Activated gamma-delta T cell treated with Interleukin-2 at 50 U/mL for 16 hours (primary cell): ENCODE results near the gene SLC25A29.
"Not testable (repeated sequence)": the region's sequence is repeated elsewhere in the genome, so short reads cannot be mapped to it uniquely, and the experiment has no call there.

Experiments
- DNase-seq: peaks from one replicate; pipeline ENCODE4 v3.0.0-alpha.2; 2020

SLC25A29 gene

DNA sequence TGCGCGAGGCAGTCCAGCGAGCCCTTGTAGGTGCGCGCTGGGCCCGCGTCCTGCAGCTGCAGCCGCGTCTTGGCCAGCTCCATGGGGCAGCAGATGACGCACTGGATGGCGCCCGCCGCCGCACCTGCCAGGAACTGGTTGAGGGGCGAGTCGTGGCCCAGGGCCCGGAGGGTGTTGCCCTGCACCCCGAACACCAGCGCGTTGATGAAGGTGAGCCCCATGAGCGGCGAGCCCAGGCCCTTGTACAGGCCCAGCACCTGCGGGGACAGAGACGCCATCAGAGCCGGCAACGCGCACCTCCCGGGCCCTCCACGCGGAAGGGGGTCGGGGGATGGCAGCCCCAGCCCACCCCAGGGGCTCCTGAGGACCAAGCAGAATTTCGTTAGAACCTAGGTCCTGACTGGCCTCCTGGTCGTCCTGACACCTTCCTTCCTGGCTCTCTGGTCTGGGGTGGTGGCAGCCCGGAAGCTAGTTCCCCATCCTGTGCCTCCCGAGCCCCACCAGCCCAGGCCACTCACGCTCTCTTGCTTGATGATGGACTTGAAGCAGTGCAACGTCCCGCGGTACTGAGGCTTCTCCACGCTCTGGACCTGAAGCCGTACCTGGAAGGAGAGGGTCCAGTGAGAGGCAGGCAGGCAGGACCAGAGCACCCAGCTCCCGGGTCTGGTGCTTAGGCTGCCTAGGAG, 13.3 kb downstream of the SLC25A29 start:
- DNase-seq: no peak

DNA sequence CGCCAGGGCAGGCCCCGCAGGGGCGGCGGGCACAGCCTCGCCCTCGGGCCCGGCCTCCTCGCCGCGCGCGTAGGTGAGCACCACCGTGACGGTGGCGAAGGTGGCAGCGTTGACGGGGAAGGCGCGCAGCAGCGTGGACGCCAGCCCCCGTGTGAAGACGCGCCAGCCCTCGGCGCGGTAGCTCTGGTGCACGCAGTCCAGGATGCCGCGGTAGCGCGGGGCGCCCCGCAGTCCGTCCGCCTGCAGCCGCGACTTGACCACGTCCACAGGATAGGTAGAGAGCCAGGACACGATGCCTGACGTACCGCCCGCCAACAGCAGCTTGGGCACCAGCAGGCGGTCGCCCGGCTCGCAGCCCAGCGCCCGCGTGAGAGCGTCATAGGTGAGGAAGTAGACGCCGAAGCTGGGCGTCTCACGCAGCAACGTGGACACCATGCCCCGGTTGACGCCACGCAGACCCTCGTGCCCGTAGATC, 13.9 kb downstream of the SLC25A29 start:
- no peak for DNase-seq

DNA sequence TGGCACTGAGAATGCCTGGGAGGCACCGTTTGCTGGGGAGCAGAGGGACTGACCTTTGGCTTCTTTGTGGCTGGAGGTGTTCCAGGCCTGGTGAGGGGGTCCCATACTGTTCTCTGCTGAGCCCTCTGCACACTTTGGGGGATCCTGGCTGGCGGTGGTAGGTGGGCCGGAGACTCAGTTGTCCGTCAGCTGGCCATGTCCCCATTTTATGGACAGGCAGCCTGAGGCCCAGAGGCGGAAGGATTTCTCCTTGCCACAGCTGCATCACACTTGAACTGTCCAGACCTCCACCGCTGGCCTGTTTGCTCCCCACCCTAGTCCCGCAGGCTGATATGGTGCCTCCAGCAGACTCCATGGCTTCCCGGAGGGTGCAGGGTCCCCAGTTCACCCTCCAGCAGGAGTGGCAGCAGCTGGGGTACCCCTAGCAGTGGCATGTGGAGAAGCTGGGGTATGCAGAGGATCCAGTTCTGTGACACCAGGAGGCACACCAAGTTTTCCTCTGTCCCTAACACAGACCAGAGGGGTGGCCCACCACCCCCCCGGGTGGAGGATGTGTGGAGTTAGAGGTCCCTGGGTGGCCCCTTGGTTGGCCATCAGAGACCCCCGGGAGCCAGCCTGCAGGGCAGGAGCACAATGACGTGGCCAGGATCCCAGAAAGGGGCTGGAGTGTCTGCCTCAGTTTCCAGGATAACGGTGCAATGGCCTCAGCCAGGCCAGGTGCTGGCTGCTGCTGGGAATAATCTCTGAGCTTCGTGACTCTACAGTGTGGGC, 14.8 kb downstream of the SLC25A29 start:
- DNase-seq: no peak

DNA sequence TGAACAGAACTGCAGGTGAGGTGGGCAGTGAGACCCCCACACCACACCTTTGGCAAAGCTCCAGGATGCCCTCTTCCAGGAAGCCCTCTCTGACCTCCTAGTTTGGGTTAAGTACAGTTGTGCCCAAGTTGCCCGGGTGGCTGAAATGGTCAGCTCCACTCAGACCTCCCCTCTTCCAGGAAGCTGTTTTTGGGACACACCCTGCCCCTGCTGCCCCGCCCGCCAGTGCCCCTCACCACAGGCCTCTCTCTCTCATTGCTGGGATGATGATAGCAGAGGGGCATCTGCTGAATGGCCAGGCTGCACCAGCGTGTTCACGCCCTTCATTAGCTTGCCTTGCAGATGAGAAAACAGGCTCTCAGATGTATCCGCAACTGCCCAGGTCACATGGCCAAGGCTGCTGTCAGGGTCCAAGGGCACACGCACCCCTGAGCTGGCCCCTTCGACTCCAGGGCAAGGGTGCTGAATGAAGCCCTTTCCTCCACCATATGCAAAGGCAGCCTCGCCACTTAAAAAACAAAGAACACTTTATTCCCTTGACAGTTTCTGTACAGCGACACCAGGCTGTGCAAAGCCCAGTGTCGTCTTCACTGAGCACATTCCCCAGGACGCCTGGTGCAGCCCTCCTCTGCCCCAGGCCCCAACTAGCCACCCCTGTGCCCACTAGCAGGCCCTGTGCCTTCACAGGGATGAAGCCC, 15.5 kb downstream of the SLC25A29 start:
- no peak for DNase-seq

DNA sequence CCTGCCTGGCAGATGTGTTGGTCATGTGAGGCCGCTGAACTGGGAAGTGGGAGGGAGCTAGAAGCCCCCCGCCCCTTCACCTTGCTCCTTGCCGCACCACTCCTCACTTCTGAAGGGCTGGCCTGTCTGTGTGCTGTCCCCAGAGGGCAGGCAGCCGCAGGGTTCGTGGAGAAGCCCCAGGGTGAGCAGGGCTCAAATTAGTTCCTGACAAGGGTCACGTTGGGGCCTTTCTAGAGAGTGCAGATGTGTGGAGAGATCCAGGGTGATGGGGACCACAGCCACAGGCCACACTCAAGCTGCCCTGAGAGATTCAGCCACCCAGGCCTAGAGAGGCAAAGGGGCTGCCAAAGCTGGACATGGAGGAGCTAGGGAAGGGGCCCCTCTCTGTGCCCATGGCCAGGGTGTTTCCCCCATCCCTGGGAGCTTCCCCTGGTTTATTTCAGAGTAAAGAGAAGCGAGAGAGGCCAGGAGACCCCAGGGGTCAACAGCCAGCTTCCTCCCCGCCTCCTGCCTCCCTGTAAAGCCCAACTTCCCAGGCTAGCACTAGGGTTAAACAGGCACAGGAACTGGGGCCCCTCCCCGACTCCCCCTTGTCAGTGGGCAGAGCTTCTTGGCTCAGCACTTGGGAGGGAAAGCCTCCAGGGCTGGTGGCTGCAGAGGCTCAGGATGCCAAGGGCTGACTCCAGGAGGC, 16.2 kb downstream of the SLC25A29 start:
- no peak for DNase-seq

DNA sequence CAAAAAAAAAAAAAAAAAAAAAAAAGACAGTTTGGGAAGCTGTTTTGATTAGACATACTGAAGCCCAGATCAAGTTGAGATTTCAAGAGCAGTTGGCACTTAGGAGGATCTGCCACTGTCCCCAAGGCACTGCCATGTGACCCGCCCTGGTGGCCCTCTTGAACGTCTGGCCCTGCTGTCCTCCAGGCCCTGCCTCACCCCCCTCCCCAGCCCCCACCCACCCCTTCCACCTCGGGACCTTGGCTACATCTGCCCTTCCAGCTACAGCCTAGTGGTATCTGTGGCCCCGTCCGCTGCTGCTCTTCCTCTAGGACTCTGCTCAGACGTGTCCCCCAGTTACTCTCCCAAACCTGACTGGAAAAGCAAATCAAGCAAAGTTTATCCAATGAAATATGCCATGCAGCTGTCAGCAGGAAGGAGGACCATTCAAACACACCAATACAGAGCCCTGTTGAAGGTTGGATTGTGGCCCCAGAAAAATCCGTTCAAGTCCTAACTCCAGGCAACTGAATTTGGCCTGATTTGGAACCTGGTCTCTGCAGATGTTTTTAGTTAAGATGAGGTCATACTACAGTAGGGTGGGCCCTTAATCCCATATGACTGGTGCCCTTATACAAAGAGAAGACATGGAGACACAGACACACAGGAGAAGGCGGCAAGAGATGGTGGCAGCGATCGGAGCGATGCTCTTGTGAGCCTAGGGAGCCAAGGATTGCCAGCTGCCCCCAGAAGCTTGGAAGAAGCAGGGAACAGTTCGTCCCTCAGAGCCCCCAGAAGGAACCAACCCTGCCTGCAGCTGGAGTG, 17.7 kb downstream of the SLC25A29 start:
- DNase-seq: no peak

DNA sequence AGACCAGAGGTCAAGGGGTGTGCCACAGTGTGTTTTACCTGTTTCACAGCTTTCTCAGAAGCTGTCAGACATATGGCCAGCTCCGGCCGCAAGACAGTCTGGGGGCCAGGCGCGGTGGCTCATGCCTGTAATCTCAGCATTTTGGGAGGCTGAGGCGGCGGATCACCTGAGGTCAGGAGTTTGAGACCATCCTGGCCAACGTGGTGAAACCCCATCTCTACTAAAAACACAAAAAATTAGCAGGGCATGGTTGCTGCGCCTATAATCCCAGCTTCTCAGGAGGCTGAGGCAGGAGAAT, 18.3 kb downstream of the SLC25A29 start:
- DNase-seq: not testable (repeated sequence)

DNA sequence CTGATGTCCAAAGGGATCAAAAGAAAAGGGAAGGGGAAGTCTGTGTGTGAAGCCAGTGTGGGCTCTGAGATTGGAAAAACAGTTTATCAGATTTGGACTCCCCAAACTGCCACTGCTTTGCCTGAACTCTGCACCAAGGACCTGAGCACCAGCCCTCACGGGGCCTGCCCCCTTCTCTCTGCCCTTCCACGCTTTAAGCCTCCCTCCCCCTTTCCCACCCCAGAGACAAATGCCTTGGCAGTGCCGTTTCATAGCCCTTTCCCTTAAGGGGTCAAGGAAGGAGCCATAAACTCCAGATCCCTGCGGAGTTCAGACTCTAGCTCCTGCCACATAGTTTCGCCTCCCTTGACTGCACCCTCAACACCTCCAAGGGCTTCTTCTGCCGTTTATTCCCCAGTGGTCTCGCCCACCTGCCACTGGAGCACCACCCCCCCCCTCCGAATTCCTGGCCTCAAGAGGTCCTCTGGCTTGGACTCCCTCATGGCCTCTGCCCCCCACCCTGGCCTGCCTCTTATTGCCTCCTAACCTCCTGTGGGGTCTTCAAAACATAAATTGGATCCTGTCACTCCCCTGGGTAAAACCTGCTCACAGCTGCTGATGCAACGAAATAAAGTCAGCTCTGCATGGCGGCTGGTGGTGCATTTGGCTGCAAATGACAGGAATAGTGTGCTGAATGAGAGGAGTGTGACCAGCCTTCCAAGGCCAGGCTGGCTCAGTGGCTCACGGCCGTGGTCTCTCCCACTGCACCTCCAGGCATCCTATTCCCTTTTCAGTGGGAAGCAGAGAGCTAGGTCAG, 18.8 kb downstream of the SLC25A29 start:
- no peak for DNase-seq

DNA sequence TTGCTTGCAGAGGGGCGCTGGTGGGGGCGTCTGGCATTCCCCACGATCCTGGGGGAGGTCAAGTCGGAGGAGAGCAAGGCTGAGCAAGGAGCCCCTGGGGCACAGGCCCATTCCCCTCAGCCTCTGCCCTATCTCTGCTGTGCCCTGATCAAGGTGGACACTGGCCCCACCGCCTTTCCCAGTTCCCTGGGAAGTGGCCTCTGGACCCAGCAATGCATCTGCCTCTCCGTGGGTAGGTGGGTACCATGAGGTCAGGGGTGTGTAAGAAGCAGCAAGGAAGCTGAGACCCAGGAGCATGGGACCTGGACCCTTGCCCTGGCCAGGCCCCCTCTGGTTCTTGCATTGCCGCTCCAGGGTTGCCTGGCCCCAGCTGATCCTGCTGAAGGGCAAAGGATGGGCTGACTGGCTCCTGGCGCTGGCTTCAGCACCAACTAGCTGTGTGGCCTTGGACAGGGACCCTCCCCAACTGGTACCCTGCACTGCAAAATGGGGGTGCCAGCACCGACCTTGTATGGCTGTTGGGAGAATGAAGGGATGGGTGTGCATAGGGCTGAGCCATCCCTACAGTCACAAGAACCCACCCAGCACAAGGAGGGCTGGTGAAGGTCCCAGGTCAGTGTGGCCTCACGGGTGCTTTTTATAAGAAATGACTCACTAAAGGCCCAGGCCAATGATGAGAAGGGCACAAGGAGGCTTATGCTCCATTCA, 19.6 kb downstream of the SLC25A29 start:
- no peak for DNase-seq

DNA sequence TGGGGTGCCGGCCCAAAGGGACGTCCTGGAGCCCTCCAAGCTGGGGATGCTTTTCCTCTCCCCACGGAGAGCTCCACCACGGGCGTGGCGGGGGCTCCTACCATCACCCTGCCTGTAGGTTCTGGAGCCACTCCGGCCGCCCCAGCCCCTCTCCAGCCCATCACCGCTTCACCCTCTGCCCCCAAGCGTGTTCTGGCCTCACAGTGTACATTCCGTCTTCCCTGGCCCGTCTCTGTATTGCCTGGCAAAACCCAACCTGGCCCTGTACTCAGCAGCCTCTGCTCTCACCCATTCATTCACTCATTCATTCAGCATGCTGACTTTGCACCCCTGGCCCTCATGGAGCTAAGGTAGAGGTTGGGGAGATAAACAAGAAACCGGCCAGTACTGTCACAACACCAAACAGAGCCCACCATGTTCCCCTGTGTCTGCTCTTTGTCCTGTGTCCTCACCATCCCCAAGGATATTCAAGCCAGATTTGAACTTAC, 20.3 kb downstream of the SLC25A29 start:
- DNase-seq: no peak

DNA sequence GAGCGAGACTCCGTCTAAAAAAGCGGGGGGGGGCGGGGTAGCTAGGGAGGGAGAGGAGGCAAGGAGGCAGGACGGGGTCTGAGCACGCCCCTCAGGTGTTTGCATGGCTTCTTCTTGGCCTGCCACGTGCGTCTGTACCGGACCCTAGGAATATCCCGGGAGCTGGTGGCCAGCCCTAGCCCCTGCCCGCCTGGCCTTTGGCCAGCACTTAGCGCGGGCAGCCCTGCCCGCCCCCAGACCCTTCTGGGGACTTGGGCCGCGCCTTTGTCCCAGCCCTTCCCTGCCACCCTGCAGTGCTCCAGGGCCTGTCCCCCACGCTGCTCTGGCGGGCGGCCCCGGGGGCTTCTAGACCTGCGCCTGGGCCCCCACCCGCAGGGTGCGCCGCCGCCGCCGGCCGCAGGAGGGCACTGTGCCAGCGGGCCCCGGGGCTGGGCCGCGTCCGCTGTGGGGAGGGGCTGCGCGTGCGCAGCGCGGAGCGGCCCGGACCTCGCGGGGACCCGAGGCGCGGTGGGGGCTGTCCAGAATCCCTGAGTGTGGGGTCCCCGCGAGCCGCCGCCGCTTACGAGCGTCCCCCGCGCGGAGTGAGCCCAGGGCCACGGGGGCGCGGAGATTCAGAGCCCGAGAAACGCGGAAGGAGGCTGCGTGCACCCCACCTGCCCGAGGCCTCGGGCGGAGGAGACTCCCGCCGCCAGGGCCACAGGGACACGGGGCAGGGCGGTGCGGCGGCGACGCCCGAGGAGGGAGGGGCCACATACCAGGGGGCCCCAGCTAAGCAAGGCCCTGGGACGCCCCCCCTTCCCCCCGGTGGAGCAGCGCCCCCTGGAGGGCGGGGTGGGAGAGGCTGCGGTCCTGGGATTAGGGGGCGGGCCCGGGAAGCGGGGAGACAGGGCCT, 21.0 kb downstream of the SLC25A29 start:
- peak; percentile 74 for DNase-seq

DNA sequence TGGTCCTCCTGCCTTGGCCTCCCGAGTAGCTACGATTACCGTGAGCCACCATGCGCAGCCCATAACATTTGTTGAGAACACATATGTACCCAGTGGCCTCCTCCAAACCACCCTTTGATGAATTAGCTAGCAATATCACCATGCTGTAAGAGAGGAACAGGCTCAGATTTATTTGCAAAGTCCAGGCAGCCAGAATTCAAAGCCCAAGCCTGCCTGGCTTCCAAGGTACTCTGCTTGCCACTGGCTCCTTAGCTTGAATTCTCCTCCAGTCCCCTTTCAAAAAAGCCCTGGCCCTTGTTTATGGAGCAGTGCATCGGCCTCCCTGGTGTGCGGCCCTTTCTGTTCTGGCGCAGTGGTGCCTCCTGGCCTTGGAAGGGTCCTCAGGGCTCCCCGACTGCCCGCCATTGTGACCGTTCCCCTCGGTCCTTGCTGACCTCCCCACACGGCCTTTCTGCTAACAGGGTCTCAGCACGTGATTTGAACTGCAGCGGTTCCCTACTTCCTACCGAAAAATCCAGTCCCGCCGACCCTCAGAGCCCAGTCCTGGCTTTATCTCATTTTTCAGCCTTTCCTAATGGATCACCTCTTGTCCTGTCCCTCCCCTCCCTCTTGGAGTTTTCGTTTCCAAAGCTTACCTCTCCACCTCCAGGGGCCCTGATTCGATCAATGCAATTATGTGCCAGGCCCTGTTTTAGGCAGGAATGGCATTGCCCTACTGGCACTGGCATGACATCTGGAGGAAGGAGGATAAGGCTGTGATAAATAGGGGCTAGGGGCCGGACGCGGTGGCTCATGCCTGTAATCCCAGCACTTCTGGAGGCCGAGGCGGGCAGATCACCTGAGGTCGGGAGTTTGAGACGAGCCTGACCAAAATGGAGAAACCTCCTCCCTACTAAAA, 22.0 kb downstream of the SLC25A29 start:
- no peak for DNase-seq

DNA sequence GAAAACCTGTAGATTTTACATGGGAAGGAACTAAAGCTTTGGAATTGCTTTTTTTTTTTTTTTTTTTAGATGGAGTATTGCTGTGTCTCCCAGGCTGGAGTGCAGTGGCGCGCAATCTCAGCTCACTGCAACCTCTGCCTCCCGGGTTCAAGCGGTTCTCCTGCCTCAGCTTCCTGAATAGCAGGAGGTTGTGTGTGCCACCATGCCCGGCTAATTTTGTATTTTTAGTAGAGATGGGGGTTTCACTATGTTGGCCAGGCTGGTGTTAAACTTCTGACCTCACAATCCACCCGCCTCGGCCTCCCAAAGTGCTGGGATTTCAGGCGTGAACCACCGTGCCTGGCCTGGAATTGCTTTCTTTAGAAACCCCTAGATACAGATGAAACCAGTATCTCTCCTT, 22.8 kb downstream of the SLC25A29 start:
- not testable (repeated sequence) for DNase-seq

DNA sequence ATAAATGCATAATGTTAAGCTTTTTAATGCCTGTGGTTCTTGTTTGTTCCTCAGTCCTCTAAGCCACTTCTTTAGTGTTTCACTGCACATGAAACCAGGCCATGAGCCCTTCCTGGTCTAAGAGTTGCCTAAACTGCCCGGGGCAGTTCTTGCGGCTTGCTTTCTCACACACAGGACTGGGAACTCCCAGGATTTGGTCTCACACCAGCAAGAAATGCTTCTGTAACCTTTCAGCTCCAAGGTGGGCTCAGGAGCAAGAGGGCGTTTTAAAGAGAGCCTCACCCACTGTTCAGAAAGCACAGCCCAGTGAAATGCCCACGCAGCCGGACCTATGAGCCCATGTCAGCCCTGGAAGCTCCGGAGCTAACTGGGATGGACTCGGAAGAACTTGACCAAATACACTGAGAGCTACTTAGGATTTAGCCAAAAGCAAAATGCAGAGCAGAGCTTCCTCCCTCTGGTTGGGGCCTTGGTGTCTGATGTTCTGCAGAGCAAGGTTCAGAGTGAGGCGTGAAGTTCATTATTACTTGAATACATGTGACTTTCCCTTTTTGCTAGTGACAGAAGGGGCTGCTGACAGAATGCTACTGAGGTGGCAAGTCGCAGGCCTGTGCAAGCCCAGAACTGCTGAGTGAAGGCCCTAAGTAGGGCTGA, 23.4 kb downstream of the SLC25A29 start:
- no peak for DNase-seq

DNA sequence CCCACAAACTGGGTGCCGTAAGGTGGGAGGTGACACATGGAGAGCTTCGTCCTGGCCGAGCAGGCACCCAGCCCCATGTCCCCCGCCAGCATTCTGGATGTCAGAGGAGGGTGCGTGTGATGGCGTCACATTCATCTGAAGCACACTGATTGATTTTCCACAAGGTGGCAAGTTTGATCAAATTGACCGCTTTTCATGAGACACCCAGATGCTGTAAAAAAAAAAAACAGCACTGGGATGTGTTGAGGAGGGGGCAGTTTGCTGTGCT, 24.2 kb downstream of the SLC25A29 start:
- no peak for DNase-seq

DNA sequence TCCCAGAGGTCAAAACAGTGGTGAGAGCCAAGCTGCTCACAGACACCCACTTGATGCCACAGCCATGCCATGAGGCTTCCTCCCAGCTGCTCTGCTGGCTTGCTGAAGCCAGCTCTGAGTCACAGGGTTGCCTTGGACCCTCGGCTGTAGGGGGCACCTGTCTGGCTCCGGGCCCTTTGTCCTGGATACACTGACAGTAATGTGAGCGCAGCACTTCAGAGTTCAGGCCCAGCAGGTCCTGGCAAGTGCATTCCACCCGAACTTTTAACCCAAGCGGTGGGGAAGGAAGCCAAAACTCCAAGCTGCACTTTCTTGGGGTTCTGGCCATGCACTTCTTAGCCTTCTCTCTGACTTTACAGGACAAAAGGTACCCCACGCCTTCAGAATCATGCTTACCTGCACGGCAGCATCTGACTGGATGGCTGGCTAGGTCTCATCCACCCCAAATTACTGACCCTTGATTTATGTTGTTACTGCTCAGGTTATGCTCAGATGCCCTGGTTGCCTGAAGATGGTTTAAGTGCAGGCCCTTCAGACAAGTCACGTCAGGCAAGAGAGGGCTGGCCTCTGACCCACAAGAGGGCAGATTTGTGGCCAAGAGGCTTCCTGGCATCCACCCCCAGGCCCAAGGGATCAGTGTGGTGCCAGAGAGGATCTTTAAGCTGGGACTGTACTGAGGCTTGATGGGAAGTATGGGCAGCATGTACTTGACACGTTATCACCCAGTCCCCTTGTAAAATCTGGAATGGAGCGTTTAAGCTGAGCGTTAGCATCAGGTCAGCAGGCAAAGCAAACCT, 24.8 kb downstream of the SLC25A29 start:
- DNase-seq: no peak

DNA sequence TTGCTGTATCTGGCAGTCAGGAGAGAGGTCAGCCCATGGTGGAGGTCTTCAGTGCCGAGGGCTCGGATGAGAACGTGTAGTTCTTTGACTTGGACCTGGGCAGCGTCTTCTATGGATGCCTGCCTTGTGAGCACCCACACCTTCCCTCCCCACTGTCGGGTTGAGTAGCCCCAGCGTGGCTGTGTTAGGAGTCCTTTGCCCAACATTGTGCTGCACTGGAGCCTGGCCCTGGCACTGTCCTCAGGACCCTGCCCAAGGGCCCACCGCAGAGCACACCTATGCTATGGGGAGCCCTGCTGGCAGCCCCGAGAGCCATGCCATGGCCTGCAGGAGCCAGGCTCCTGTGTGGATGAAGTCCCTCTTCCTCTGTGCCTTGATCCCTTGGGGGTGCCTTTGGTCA, 26.7 kb downstream of the SLC25A29 start:
- DNase-seq: no peak

DNA sequence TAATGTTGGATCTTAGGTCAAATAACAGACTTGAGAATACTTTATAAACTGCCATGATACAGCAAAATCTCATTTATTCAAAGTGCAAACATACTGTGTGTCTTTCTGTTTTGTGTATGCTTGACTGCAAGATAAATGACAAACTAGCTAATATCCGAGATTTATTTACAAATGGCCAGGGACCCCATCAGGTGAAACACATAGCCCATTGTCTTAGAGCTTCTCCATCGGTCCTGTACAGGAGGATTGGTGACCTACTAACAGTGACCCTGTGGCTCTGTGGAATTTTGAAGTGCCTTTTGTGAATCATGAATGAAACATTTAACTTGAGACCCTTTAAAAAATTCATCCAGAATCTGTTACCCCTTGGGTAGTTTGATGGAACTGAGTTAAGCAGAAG, 27.1 kb downstream of the SLC25A29 start:
- no peak for DNase-seq
